ENCODE data around the gene IKZF4.
A peak's percentile ranks its signal among the peaks of the same experiment; 100 is the strongest.
"Not testable (repeated sequence)": the region's sequence is repeated elsewhere in the genome, so short reads cannot be mapped to it uniquely, and the experiment has no call there.

IKZF4 gene

GRCh38 chr12:55999999-56000540 is 20.8 kb upstream of the IKZF4 start:
- DNase-seq: not testable (repeated sequence)

- DNase-seq: no peak
These were observed 19.2 kb upstream of the IKZF4 start for GRCh38 chr12:56001487-56002100.

GRCh38 chr12:56003376-56003775 is 17.5 kb upstream of the IKZF4 start:
- DNase-seq: not testable (repeated sequence)

DNA sequence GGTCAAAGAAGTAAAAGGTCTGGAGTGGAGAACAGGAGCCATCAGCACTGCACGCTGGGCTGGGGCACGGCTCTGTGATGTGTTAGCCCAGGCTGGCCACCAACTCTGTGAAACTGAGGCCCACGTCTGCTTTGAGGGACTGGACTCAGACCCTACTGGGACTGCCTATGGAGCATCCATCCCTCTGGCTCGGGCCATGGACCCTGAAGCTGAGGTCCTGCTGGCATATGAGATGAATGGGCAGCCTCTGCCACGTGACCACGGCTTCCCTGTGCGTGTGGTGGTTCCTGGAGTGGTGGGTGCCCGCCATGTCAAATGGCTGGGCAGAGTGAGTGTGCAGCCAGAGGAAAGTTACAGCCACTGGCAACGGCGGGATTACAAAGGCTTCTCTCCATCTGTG is 16.6 kb upstream of the IKZF4 start:
- DNase-seq: no peak

- peak; percentile 50 for DNase-seq
These were observed 13.0 kb upstream of the IKZF4 start for GRCh38 chr12:56007564-56008559.

GRCh38 chr12:56010111-56010570 is 10.7 kb upstream of the IKZF4 start:
- DNase-seq: no peak

DNA sequence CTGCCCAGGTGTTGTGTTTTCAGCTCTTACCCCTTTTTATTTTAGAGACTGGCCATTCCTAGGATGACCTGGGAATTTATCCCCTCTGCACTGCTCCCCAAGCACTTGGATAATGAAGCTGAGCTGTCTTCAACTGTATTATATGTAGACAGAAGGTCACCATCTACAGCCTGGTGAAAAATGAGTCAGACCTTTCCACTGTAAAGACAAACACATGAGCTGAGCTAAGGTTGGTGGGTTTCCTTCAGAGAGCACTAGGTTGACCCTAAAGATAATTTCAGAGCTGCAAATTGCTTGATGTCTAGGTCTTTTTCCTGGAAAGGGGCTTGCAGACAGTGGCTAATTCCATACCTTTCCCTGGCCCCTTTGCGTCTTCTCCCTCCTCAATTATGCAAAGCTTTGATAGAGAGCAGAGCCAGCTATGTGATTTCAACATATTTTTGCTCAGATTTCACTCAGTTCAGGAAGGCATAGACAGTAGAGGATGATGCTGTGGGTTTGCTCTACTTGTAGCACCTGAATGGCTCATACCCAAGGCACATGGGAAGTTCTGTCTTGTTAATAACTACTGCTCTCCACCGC is 9.2 kb upstream of the IKZF4 start:
- DNase-seq: no peak

DNA sequence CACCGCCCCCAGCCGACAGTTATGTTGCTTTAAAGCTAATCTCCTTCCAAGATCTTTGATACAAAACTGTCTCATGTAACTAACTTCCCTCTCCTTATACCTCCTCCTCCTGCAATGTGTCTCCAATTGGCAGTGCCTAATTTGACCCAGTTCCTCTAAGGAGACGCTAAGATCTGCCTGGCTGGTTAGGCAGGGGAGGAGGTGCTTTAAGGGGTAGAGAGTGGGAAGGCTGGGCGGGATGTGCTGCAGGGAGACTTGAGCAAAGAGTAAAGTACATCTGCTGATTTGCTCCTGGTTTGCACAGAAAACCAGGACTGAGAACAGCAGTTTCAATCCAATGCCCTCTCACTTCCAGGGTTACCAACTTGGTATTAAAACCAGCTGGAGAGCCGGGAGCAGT is 7.4 kb upstream of the IKZF4 start:
- no peak for DNase-seq

GRCh38 chr12:56014205-56014604 is 6.6 kb upstream of the IKZF4 start:
- DNase-seq: no peak

DNA sequence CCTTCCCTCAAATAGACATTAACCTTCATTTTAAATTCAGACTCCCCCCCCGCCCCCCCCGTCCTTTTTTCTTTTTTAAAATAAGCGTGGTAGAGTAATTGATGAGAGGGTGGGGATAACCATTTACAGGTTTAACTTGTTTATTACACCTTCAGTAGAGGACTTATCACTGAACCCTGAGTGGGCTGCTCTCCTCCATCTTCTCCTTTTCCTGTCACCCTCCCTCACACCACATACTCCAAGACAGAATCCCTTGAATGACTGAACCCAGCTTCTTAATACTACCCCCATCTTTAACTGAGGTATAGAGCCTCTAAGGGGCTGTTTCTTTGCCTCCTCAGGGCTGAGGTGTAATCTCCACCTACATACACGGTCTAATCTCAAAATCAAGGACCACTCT is 3.7 kb upstream of the IKZF4 start:
- no peak for DNase-seq

- no peak for DNase-seq
These were observed 2.5 kb upstream of the IKZF4 start for GRCh38 chr12:56018356-56018755.

DNA sequence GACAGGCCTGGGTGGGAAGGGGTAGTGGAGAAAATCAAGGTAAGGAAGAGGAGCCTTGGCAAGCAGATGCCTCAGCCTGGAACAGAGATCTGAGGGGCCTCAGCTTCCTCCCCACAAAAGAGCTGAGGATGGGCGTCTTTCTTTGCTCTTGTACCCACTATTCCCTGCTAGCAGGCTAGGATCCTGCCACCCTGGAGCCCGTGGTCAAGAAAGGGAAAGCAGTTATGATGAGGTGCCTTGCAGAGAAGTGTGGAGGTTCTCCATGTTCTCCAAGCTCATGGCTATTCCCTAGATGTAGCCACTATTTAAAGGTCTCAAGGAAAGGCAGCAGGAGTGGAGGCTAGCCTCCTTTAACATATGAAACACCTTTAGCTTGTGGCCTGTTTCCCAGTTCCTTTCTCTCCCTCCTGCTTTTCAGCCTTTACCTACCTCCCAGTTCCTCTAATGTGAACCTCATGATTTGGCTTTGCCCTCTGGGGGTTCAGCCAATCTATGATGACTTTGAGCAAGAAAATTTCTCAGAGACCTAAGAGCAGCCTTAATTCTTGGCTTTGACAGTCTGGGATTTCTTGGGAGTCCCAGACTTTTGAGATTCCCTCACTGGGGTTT is 1.1 kb downstream of the IKZF4 start:
- DNase-seq: no peak

DNA sequence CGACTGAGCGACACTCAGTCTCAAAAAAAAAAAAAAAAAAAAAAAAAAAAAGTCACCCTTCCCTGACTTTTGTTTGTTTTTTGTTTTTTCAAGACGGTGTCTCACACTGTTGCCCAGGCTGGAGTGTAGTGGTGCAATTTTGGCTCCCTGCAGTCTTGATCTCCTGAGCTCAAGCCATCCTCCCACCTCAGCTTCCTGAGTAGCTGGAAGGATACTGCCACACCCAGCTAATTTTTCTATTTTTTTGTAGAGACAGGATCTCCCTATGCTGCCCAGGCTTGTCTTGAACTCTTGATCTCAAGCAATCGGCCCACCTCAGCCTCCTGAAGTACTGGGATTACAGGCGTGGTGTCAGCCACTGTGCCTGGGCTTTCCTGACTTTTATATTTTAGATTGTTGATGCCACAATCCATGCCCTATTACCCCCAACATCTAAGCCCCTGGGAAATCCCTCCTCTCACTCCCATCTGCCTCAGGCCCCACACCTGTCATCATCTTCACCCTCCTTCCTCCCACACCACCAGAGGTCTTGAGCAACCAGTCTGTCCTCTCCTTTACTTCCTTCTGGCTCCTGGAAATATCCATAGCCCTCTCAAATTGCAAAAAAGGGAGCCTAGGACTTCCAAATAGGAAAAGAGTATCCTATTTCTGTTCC is 7.8 kb downstream of the IKZF4 start:
- DNase-seq: no peak

- no peak for DNase-seq
These were observed 8.3 kb downstream of the IKZF4 start for GRCh38 chr12:56029166-56029519.

DNA sequence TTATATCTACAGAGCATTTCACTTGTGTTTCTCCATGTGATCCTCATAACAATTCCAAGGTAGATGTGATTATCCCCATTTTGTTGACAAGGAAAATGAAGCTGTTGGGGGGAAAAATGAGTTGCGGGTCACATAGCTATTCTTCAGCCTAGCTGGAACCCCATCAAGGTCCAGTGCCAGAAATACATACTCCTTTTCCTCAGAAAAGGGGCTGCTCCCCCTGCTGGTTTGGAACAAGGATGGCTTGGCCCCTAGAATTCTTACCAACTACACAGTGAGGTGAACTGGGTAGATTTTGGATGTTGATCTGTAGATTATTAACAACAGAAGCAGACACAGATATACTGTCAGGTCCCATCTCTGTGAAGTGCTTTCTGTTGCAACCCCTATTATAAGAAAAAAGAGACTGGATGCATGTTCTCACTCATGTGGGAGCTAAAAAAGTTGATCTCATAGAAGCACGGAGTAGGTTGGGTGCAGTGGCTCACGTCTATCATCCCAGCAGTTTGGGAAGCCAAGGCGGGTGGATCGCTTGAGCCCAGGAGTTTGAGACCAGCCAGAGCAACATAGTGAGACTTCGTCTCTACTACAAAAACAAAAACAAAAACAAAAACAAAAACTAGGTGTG is 8.9 kb downstream of the IKZF4 start:
- no peak for DNase-seq

DNA sequence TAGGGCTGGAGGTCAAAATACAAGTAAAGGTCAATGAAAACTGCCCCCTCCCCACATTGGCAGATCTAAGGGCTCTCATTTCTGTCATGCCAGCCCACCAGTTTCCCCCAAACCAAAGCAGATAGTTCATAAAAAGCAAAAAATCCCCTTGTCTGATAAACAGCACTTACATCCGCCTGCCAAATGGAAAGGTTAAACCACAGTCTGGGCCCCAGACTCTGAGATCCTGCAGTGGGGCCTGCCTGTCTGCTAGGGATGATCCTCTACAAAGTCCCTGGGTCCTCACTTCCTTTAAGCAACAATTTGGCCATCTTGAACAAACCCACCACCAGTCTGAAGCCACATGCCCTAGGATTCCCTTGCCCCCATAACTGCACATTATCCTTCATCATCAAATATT is 11.1 kb downstream of the IKZF4 start:
- DNase-seq: no peak

- DNase-seq: no peak
These were observed 13.9 kb downstream of the IKZF4 start for GRCh38 chr12:56034586-56035332.

DNA sequence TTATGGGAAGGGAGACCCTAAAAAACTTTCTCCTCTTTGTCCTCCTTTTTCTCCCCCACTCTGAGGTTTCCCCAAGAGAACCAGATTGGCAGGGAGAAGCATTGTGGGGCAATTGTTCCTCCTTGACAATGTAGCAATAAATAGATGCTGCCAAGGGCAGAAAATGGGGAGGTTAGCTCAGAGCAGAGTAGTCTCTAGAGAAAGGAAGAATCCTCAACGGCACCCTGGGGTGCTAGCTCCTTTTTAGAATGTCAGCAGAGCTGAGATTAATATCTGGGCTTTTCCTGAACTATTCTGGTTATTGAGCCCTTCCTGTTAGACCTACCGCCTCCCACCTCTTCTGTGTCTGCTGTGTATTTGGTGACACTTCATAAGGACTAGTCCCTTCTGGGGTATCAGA is 16.3 kb downstream of the IKZF4 start:
- no peak for DNase-seq

GRCh38 chr12:56038022-56038655 is 17.3 kb downstream of the IKZF4 start:
- DNase-seq: no peak

DNA sequence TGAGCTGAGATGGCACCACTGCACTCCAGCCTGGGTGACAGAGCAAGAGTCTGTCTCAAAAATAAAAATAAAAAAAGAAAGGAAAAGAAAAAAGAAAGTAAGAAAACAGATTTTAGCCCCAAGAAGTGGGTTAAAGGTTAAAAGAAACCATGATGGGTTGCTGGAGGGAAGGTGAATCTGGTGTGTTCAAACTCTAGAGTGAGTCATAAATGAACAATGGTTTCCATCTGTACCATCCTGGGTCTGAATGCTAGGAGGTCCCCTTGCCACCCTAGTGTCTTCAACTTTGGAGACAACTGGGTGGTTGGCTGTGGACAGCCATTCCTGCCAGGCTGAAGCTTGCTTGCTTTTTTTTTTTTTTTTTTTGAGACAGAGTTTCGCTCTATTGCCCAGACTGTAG is 19.3 kb downstream of the IKZF4 start:
- no peak for DNase-seq
